A549 (cell line): ENCODE results near the gene LARGE1. TPM values are rescaled to one million over a fixed set of nuclear protein-coding genes. Genes with fewer than 3 reads are reported as not detected.
A peak's percentile ranks its signal among the peaks of the same experiment; 100 is the strongest.

Source experiments
- ATAC-seq, 2 experiments: fragments of 200-7000 bp in 1 of 2; fragments of >200 bp in 1 of 2; cut with Nextera tagmentation in 1 of 2; cut with Tn5 transposase in 1 of 2; 3 replicates each; pipeline versions ENCODE4 v1.8.0 to v1.9.1; 2018 to 2020; ENCODE audit warnings: mild to moderate bottlenecking in 1 of 2, moderate library complexity in 1 of 2
- CTCF ChIA-PET: fragments of 300-600 bp; sonication (Branson Sonifier 250); formaldehyde crosslinking; extraction: SDS; loops from one replicate; lab custom pipeline; 2021; ENCODE audit warnings: antibody characterized with exemption, inconsistent platforms; lab: Yijun Ruan, JAX
- POLR2A ChIA-PET: fragments of 350-600 bp; formaldehyde crosslinking; extraction: SDS; loops from one replicate; lab custom pipeline; 2021; ENCODE audit warnings: antibody characterized with exemption, inconsistent platforms; lab: Yijun Ruan, JAX
- DNase-seq, 2 experiments: peaks; one replicate each; pipeline versions ENCODE4 v3.0.0 to v3.0.0-alpha.2; 2011 to 2016; ENCODE audit warnings: low read depth in 1 of 2, low spot score in 1 of 2
- FAIRE-seq: peaks from 2 replicates; lab custom pipeline; 2011; peaks lifted over from hg19 to GRCh38; lab: Jason Lieb, UNC
- H3K27ac ChIP-seq, 2 experiments: fragments of >200 bp; sonication (Bioruptor Twin); formaldehyde crosslinking; 3 replicates each; pipeline ENCODE4 v1.5.1; 2016 to 2017
- H3K4me1 ChIP-seq: fragments of >200 bp; sonication (Bioruptor Twin); formaldehyde crosslinking; 3 replicates; pipeline ENCODE4 v1.6.1; 2016
- H3K4me2 ChIP-seq: fragments of >200 bp; sonication (Bioruptor Twin); formaldehyde crosslinking; 3 replicates; pipeline ENCODE4 v1.6.1; 2016
- H3K4me3 ChIP-seq: fragments of >200 bp; sonication (Bioruptor Twin); formaldehyde crosslinking; 3 replicates; pipeline ENCODE4 v1.5.1; 2016
- H3K9me3 ChIP-seq: fragments of >200 bp; sonication (Bioruptor Twin); formaldehyde crosslinking; 3 replicates; pipeline ENCODE4 v1.6.1; 2016
- CEBPB ChIP-seq, 2 experiments: fragments of >200 bp in 1 of 2; sonication (Bioruptor Twin) in 1 of 2; formaldehyde crosslinking in 1 of 2; IDR thresholded peaks; 2 replicates each; pipeline ENCODE4 v1.6.1; 2012 to 2016
- EP300 ChIP-seq, 2 experiments: fragments of >200 bp; sonication (Bioruptor Twin); formaldehyde crosslinking; IDR thresholded peaks; 2 replicates in 1 of 2; 3 replicates in 1 of 2; pipeline ENCODE4 v1.6.1; 2016 to 2017
- FOSB ChIP-seq: fragments of 250-450 bp; sonication (Bioruptor Pico); IDR thresholded peaks from 2 replicates; pipeline ENCODE4 v1.5.0; 2020; ENCODE audit warnings: mild to moderate bottlenecking, moderate library complexity
- HOXA7 ChIP-seq: fragments of 250-450 bp; sonication (Bioruptor Pico); IDR thresholded peaks from 2 replicates; pipeline ENCODE4 v1.5.0; 2020; ENCODE audit warnings: mild to moderate bottlenecking, moderate library complexity
- HOXB13 ChIP-seq: fragments of 250-450 bp; sonication (Bioruptor Pico); IDR thresholded peaks from 2 replicates; pipeline ENCODE4 v1.5.0; 2020; ENCODE audit warnings: low read depth, mild to moderate bottlenecking, moderate library complexity
- HOXB5 ChIP-seq: fragments of 250-450 bp; sonication (Bioruptor Pico); IDR thresholded peaks from 2 replicates; pipeline ENCODE4 v1.5.0; 2020; ENCODE audit warnings: mild to moderate bottlenecking, moderate library complexity
- JUNB ChIP-seq: fragments of >200 bp; sonication (Bioruptor Twin); formaldehyde crosslinking; IDR thresholded peaks from 2 replicates; pipeline ENCODE4 v1.6.1; 2016
- KDM5A ChIP-seq: fragments of 200-600 bp; sonication (generic); IDR thresholded peaks from 2 replicates; pipeline ENCODE4 v1.6.1; 2016; ENCODE audit warnings: antibody characterized with exemption, mild to moderate bottlenecking
- MAFK ChIP-seq: fragments of 450-650 bp; IDR thresholded peaks from 2 replicates; pipeline ENCODE4 v1.6.1; 2014; ENCODE audit not compliant: partially characterized antibody
- MAZ ChIP-seq: fragments of 150-350 bp; IDR thresholded peaks from 2 replicates; pipeline ENCODE4 v1.6.1; 2014; ENCODE audit warnings: antibody characterized with exemption, low read depth, low read length, borderline replicate concordance
- MYC ChIP-seq: IDR thresholded peaks from 2 replicates; pipeline ENCODE4 v1.6.1; 2012; ENCODE audit warnings: mild to moderate bottlenecking, inconsistent platforms, low read length, improper control_type of control experiment, borderline replicate concordance
- PHF8 ChIP-seq: fragments of 200-600 bp; sonication (generic); IDR thresholded peaks from 2 replicates; pipeline ENCODE4 v1.6.1; 2016; ENCODE audit warnings: low read depth, mild to moderate bottlenecking, antibody characterized with exemption, moderate library complexity, borderline replicate concordance
- POLR2A ChIP-seq: IDR thresholded peaks from 2 replicates; pipeline ENCODE4 v1.6.1; 2012; ENCODE audit warnings: mild to moderate bottlenecking, low read length
- RCOR1 ChIP-seq: fragments of 150-350 bp; IDR thresholded peaks from 2 replicates; pipeline ENCODE4 v1.6.1; 2014; ENCODE audit warnings: antibody characterized with exemption, low read length, low read depth
- RFX5 ChIP-seq: fragments of 450-650 bp; IDR thresholded peaks from 2 replicates; pipeline ENCODE4 v1.7.1; 2014; ENCODE audit warnings: antibody characterized with exemption, mild to moderate bottlenecking, moderate library complexity
- TFCP2L1 ChIP-seq: fragments of 250-450 bp; sonication (Bioruptor Pico); IDR thresholded peaks from 2 replicates; pipeline ENCODE4 v1.5.0; 2021; ENCODE audit warnings: mild to moderate bottlenecking
- ZNF302 ChIP-seq: fragments of 250-450 bp; sonication (Bioruptor Pico); IDR thresholded peaks from 2 replicates; pipeline ENCODE4 v1.9.0; 2021; ENCODE audit warnings: inconsistent platforms, mild to moderate bottlenecking, moderate library complexity
- WGBS: methylation state at CpG from one replicate; pipeline ENCODE4 v1.1.6; 2017; ENCODE audit errors: missing lambda C conversion rate; 5-methylcytosine and 5-hydroxymethylcytosine counted together
- polyA plus RNA-seq, 4 experiments: library from polyadenylated mRNA; depleted of rRNA in 3 of 4; stranded (reverse); fragments of >200 nt; fragmentation: RNase III in 1 of 4; extraction: RNeasy Plus Mini Kit Qiagen cat#74134 plus additional on column Dnase treatment in 1 of 4; gene quantifications; 2 replicates in 3 of 4; 3 replicates in 1 of 4; pipeline ENCODE4 v1.2.3, GENCODE V29; 2011 to 2017
- TF ChIP-seq, protein P1 (sequence below): fragments of 250-450 bp; sonication (Bioruptor Pico); IDR thresholded peaks from 2 replicates; pipeline ENCODE4 v1.5.0; 2021; ENCODE audit warnings: mild to moderate bottlenecking, moderate library complexity, borderline replicate concordance
- TF ChIP-seq, protein P2 (sequence below): fragments of 200-600 bp; sonication (generic); IDR thresholded peaks from 2 replicates; pipeline ENCODE4 v1.6.1; 2016; ENCODE audit warnings: antibody characterized with exemption, mild to moderate bottlenecking, moderate library complexity
- TF ChIP-seq, protein P3 (sequence below): fragments of 150-350 bp; IDR thresholded peaks from 2 replicates; pipeline ENCODE4 v1.6.1; 2014; ENCODE audit warnings: low read depth, mild to moderate bottlenecking, low read length
- TF ChIP-seq, protein P4 (sequence below): IDR thresholded peaks from 2 replicates; pipeline ENCODE4 v1.6.1; 2012; ENCODE audit warnings: low read depth, borderline replicate concordance
- TF ChIP-seq, protein P5 (sequence below): IDR thresholded peaks from 2 replicates; pipeline ENCODE4 v1.6.1; 2012

LARGE1 gene
- polyA plus RNA-seq, 2 of the 4 experiments (the other 2 are of a cell fraction): 2.7 to 5.8 TPM

DNA sequence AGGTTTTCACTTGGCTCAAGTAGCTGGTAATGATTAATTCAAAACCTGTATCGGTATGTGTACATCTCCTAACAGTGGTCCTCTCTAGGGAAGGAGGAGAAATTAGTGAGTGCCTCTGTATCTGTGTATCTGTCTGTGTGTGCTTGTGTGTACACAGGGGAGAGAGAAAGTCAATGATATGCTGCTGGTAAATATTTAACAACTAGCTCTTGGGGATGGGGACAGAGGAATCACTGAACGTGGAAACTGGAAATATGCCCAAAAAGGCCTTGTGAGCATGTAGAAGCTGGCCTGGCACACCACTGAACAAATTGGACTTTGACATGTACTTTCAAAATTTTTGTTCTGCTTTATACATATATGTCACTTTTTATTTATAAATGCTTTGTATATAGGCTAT, 648.1 kb downstream of the LARGE1 start:
- POLR2A ChIA-PET: no interaction called here
- no peak for FAIRE-seq

DNA sequence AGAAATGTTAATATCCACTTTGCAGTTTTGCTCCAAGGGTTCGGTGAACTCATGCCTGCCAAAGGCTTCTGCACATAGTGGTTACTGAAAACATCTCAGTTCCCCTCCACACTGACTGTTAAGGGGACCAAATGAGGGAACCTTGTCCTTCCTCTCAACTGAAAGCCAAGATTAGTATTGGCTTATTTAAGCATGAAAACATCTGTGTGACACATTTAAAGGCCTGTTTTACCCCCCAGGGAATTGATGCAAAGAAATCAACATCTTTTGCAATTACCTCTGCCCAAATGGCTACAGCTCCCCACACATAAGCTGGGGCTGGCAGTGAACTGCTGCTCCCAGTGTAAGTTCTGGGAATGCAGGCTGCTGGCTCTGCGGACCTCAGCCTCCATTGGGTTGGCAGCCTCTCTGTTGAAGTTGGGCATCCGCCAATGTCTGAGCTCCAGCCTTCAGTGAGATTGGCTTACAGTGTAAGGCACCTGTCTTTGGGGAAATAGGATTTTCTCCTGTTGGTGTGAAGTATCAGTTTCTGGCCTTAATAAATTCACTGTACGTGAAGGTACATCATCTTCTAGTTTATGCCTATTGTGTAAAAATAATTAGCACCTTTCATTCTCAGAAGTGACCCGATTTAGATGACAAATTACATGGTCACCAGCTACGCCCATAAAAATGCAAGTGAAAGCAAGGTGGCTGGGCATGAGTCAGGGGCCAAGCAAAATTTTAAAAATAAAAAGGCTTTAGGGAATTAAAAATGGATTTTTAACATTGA, 648.7 kb downstream of the LARGE1 start:
- Histone ChIP-seq H3K4me3 (no peak overlapping the region), H3K9me3 (no peaks in the 10 kb centered on the region), H3K4me2 (0 out of 3 replicates have a peak overlapping the region, but pooled peaks have one; percentile 19), H3K4me1 (peaks cover 8% of the 10 kb centered on the region; the same call in 1 of the 3 replicates)
- no peak for ATAC-seq
- no peak for TF ChIP-seq KDM5A
- TF ChIP-seq, protein P1, sequence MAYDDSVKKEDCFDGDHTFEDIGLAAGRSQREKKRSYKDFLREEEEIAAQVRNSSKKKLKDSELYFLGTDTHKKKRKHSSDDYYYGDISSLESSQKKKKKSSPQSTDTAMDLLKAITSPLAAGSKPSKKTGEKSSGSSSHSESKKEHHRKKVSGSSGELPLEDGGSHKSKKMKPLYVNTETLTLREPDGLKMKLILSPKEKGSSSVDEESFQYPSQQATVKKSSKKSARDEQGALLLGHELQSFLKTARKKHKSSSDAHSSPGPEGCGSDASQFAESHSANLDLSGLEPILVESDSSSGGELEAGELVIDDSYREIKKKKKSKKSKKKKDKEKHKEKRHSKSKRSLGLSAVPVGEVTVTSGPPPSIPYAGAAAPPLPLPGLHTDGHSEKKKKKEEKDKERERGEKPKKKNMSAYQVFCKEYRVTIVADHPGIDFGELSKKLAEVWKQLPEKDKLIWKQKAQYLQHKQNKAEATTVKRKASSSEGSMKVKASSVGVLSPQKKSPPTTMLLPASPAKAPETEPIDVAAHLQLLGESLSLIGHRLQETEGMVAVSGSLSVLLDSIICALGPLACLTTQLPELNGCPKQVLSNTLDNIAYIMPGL: no peak
- TF ChIP-seq HOXB13 (CRISPR knock-in tag): no peak
- TF ChIP-seq EP300 (IDR thresholded peaks at IDR 0.05): no peak
- no peak for TF ChIP-seq RFX5
- TF ChIP-seq HOXA7: no peak
- TF ChIP-seq, protein P2, sequence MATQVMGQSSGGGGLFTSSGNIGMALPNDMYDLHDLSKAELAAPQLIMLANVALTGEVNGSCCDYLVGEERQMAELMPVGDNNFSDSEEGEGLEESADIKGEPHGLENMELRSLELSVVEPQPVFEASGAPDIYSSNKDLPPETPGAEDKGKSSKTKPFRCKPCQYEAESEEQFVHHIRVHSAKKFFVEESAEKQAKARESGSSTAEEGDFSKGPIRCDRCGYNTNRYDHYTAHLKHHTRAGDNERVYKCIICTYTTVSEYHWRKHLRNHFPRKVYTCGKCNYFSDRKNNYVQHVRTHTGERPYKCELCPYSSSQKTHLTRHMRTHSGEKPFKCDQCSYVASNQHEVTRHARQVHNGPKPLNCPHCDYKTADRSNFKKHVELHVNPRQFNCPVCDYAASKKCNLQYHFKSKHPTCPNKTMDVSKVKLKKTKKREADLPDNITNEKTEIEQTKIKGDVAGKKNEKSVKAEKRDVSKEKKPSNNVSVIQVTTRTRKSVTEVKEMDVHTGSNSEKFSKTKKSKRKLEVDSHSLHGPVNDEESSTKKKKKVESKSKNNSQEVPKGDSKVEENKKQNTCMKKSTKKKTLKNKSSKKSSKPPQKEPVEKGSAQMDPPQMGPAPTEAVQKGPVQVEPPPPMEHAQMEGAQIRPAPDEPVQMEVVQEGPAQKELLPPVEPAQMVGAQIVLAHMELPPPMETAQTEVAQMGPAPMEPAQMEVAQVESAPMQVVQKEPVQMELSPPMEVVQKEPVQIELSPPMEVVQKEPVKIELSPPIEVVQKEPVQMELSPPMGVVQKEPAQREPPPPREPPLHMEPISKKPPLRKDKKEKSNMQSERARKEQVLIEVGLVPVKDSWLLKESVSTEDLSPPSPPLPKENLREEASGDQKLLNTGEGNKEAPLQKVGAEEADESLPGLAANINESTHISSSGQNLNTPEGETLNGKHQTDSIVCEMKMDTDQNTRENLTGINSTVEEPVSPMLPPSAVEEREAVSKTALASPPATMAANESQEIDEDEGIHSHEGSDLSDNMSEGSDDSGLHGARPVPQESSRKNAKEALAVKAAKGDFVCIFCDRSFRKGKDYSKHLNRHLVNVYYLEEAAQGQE: no peak
- TF ChIP-seq MAFK: no peak
- TF ChIP-seq, protein P3, sequence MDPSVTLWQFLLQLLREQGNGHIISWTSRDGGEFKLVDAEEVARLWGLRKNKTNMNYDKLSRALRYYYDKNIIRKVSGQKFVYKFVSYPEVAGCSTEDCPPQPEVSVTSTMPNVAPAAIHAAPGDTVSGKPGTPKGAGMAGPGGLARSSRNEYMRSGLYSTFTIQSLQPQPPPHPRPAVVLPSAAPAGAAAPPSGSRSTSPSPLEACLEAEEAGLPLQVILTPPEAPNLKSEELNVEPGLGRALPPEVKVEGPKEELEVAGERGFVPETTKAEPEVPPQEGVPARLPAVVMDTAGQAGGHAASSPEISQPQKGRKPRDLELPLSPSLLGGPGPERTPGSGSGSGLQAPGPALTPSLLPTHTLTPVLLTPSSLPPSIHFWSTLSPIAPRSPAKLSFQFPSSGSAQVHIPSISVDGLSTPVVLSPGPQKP: no peak
- TF ChIP-seq MYC: no peak
- TF ChIP-seq PHF8: no peak
- TF ChIP-seq HOXB5 (CRISPR knock-in tag): no peak
- TF ChIP-seq, all 56 proteins: peak for 0
- no peak overlapping the region for H3K27ac ChIP-seq
- WGBS: 56% methylated on average over 5 of the region's 6 CpGs
- no peak for DNase-seq
- FAIRE-seq: no peak
- CTCF ChIA-PET: no interaction called here
- POLR2A ChIA-PET: no interaction called here

More for the DNA sequence above, 648.1 kb downstream of the LARGE1 start:
- TF ChIP-seq RCOR1: no peak
- TF ChIP-seq JUNB: no peak
- TF ChIP-seq KDM5A: no peak
- no peak for TF ChIP-seq TFCP2L1 (CRISPR knock-in tag)
- TF ChIP-seq, protein P4, sequence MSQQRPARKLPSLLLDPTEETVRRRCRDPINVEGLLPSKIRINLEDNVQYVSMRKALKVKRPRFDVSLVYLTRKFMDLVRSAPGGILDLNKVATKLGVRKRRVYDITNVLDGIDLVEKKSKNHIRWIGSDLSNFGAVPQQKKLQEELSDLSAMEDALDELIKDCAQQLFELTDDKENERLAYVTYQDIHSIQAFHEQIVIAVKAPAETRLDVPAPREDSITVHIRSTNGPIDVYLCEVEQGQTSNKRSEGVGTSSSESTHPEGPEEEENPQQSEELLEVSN: no peak
- TF ChIP-seq, protein P5, sequence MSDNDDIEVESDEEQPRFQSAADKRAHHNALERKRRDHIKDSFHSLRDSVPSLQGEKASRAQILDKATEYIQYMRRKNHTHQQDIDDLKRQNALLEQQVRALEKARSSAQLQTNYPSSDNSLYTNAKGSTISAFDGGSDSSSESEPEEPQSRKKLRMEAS: no peak
- no peak for TF ChIP-seq CEBPB (IDR thresholded peaks at IDR 0.05)
- TF ChIP-seq FOSB (CRISPR knock-in tag): no peak
- no peak for TF ChIP-seq MAZ
- no peak for TF ChIP-seq ZNF302 (CRISPR knock-in tag)
- no peak for TF ChIP-seq POLR2A
- Histone ChIP-seq H3K4me1 (peaks cover 8% of the 10 kb centered on the region; the same call in 1 of the 3 replicates), H3K27ac (no peak overlapping the region), H3K4me2 (0 out of 3 replicates have a peak overlapping the region, but pooled peaks have one; percentile 19), H3K9me3 (no peaks in the 10 kb centered on the region), H3K4me3 (no peak overlapping the region)
- CTCF ChIA-PET: no interaction called here
- DNase-seq: peak in 1 of 2 experiments; percentile 14
- WGBS: 38% methylated on average over 2 of the region's 2 CpGs
- ATAC-seq: no peak
